ENCODE results near the gene BTBD19.
"Not testable (repeated sequence)": the region's sequence is repeated elsewhere in the genome, so short reads cannot be mapped to it uniquely, and the experiment has no call there.

BTBD19 gene

GRCh38 chr1:44812822-44813543 lies 4.7 kb downstream of the BTBD19 start:
- no peak overlapping the region for H3K4me3 ChIP-seq (ENCODE audit: low read length)
- H3K36me3 ChIP-seq (ENCODE audit: control insufficient read depth, insufficient read depth, low read length, severe bottlenecking): no peaks in the 10 kb centered on the region
- DNase-seq (ENCODE audit: low read depth): no peak
- H3K27me3 ChIP-seq (replicated peaks; ENCODE audit: control insufficient read depth, insufficient read depth, low read length): no peaks in the 10 kb centered on the region
- H3K9me3 ChIP-seq (ENCODE audit: control insufficient read depth, low read length): no peaks in the 10 kb centered on the region
- peaks cover 52% of the 10 kb centered on the region for H3K4me1 ChIP-seq (ENCODE audit: control insufficient read depth, insufficient read depth, low read length)
- H3K9ac ChIP-seq (ENCODE audit: low read length): peak overlapping the region; percentile 85

DNA sequence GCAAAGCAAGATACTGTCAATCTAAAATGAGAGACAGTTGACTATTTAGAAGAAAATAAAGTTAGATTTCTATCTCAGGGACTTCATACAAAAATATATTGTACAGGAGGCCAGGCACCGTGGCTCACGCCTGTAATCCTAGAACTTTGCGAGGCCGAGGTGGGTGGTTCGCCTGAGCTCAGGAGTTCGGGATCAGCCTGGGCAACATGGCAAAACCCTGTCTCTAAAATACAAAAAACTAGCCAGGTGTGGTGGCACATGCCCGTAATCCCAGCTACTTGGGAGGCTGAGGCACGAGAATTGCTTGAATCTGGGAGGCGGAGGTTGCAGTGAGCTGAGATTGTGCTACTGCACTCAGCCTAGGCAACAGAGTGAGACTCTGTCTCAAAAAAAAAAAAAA lies 7.6 kb downstream of the BTBD19 start:
- not testable (repeated sequence) for H3K4me3 ChIP-seq (ENCODE audit: low read length); H3K9me3 ChIP-seq (ENCODE audit: control insufficient read depth, low read length); H3K27me3 ChIP-seq (replicated peaks; ENCODE audit: control insufficient read depth, insufficient read depth, low read length); H3K36me3 ChIP-seq (ENCODE audit: control insufficient read depth, insufficient read depth, low read length, severe bottlenecking); DNase-seq (ENCODE audit: low read depth)
- Histone ChIP-seq H3K9ac (ENCODE audit: low read length) (peak overlapping the region; percentile 53), H3K4me1 (ENCODE audit: control insufficient read depth, insufficient read depth, low read length) (peaks cover 38% of the 10 kb centered on the region)

DNA sequence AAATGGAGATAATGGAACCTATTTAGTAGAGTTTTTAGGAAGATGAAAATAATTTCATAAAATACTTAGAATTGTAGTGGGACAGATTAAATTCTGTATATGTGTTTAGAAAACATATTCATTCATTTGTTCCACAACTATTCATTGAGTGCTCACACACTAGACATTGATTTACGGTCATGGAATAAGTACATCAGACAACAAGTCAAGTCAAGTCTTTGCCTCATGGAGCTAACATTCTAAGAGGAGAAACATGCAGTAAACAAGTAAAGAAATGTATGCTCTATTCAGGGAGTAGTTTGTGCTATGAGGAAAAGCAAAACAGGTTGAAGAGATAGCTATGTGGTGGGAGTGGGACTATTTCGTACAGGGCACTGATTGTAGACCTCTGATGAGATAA lies 9.0 kb downstream of the BTBD19 start:
- Histone ChIP-seq H3K4me1 (ENCODE audit: control insufficient read depth, insufficient read depth, low read length) (peaks cover 26% of the 10 kb centered on the region), H3K9me3 (ENCODE audit: control insufficient read depth, low read length) (no peaks in the 10 kb centered on the region), H3K27me3 (replicated peaks; ENCODE audit: control insufficient read depth, insufficient read depth, low read length) (no peaks in the 10 kb centered on the region), H3K4me3 (ENCODE audit: low read length) (no peak overlapping the region), H3K36me3 (ENCODE audit: control insufficient read depth, insufficient read depth, low read length, severe bottlenecking) (no peaks in the 10 kb centered on the region), H3K9ac (ENCODE audit: low read length) (no peak overlapping the region)
- DNase-seq (ENCODE audit: low read depth): no peak

DNA sequence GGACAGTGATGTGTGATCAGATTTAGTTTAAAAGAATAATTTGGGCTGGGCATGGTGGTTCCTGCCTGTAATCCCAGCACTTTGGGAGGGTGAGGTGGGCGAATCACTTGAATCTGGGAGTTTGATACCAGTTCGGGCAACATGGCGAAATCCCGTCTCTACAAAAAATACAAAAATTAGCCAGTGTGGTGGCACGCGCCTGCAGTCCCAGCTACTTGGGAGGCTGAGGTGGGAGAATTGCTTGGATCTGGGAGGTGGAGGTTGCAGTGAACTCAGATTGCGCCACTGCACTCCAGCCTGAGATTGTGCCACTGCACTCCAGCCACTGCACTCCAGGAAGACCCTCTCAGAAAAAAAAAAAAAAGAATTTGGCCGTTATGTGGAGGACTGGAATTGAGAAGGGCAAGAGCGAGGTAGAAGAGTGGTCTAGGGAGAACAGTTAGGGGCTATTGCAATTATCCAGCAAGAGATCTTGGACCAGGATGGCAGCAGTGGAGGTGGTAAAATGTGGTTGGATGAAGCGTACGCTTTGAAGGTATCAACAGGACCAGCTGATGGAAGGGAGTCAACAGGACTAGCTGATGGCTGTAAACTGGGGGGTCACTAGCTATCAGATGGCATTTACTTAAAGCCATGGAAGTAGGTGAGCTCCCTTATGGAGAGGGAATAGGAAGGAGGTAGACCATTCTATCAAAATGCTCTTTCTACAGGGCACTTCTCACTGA lies 9.6 kb downstream of the BTBD19 start:
- Histone ChIP-seq H3K9ac (ENCODE audit: low read length) (no peak overlapping the region), H3K9me3 (ENCODE audit: control insufficient read depth, low read length) (no peaks in the 10 kb centered on the region), H3K4me1 (ENCODE audit: control insufficient read depth, insufficient read depth, low read length) (peaks cover 26% of the 10 kb centered on the region), H3K27me3 (replicated peaks; ENCODE audit: control insufficient read depth, insufficient read depth, low read length) (no peaks in the 10 kb centered on the region), H3K4me3 (ENCODE audit: low read length) (no peak overlapping the region), H3K36me3 (ENCODE audit: control insufficient read depth, insufficient read depth, low read length, severe bottlenecking) (no peaks in the 10 kb centered on the region)
- DNase-seq (ENCODE audit: low read depth): no peak

GRCh38 chr1:44819196-44819607 lies 10.9 kb downstream of the BTBD19 start:
- Histone ChIP-seq H3K9me3 (ENCODE audit: control insufficient read depth, low read length) (no peaks in the 10 kb centered on the region), H3K4me3 (ENCODE audit: low read length) (peak overlapping the region; percentile 82), H3K27me3 (replicated peaks; ENCODE audit: control insufficient read depth, insufficient read depth, low read length) (no peaks in the 10 kb centered on the region), H3K4me1 (ENCODE audit: control insufficient read depth, insufficient read depth, low read length) (peaks cover 26% of the 10 kb centered on the region), H3K9ac (ENCODE audit: low read length) (peak overlapping the region; percentile 97), H3K36me3 (ENCODE audit: control insufficient read depth, insufficient read depth, low read length, severe bottlenecking) (no peaks in the 10 kb centered on the region)
- peak; percentile 75 for DNase-seq (ENCODE audit: low read depth)

- Histone ChIP-seq H3K4me3 (ENCODE audit: low read length) (peak overlapping the region; percentile 82), H3K36me3 (ENCODE audit: control insufficient read depth, insufficient read depth, low read length, severe bottlenecking) (no peaks in the 10 kb centered on the region), H3K9ac (ENCODE audit: low read length) (peak overlapping the region; percentile 97), H3K9me3 (ENCODE audit: control insufficient read depth, low read length) (no peaks in the 10 kb centered on the region), H3K4me1 (ENCODE audit: control insufficient read depth, insufficient read depth, low read length) (peaks cover 26% of the 10 kb centered on the region), H3K27me3 (replicated peaks; ENCODE audit: control insufficient read depth, insufficient read depth, low read length) (no peaks in the 10 kb centered on the region)
- peak; percentile 90 for DNase-seq (ENCODE audit: low read depth)
Measured at GRCh38 chr1:44819608-44820327, 11.4 kb downstream of the BTBD19 start.

- no peaks in the 10 kb centered on the region for H3K9me3 ChIP-seq (ENCODE audit: control insufficient read depth, low read length)
- peak overlapping the region; percentile 97 for H3K9ac ChIP-seq (ENCODE audit: low read length)
- DNase-seq (ENCODE audit: low read depth): no peak
- H3K27me3 ChIP-seq (replicated peaks; ENCODE audit: control insufficient read depth, insufficient read depth, low read length): no peaks in the 10 kb centered on the region
- H3K4me3 ChIP-seq (ENCODE audit: low read length): peak overlapping the region; percentile 82
- peaks cover 18% of the 10 kb centered on the region for H3K4me1 ChIP-seq (ENCODE audit: control insufficient read depth, insufficient read depth, low read length)
- no peaks in the 10 kb centered on the region for H3K36me3 ChIP-seq (ENCODE audit: control insufficient read depth, insufficient read depth, low read length, severe bottlenecking)
Measured at GRCh38 chr1:44820328-44821239, 12.3 kb downstream of the BTBD19 start.

- Histone ChIP-seq H3K4me1 (ENCODE audit: control insufficient read depth, insufficient read depth, low read length) (peaks cover 16% of the 10 kb centered on the region), H3K9ac (ENCODE audit: low read length) (no peak overlapping the region), H3K27me3 (replicated peaks; ENCODE audit: control insufficient read depth, insufficient read depth, low read length) (no peaks in the 10 kb centered on the region), H3K9me3 (ENCODE audit: control insufficient read depth, low read length) (no peaks in the 10 kb centered on the region), H3K36me3 (ENCODE audit: control insufficient read depth, insufficient read depth, low read length, severe bottlenecking) (no peaks in the 10 kb centered on the region), H3K4me3 (ENCODE audit: low read length) (no peak overlapping the region)
- no peak for DNase-seq (ENCODE audit: low read depth)
Measured at GRCh38 chr1:44821240-44821715, 13.0 kb downstream of the BTBD19 start.

DNA sequence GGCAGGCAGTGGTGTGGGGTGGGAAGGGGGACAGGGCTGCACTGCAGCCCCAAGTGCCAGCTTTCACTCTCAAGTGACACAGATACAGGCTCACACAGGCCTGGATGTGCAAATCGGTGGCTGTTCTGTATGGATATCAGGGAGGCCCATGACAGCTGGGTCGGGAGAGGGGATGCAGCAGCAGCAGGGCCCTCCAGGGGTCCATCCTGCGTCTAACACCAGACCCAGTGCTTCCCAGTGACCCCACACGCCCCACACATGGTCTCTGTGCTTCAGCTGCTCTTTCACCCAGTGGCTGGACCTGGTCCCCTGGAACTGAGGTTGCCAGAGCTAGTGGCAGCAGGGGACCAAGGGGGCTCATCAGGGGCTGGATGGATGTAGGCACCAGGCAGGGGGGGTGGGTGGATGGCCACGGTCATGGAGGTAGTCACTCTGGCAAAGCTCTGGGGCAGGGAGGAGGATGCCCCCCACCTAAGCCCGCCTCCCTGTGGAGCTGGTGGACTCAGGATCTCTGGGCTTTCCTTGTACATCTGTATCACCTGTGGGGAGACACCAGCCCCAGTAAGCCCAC lies 13.9 kb downstream of the BTBD19 start:
- H3K36me3 ChIP-seq (ENCODE audit: control insufficient read depth, insufficient read depth, low read length, severe bottlenecking): no peaks in the 10 kb centered on the region
- DNase-seq (ENCODE audit: low read depth): no peak
- no peaks in the 10 kb centered on the region for H3K9me3 ChIP-seq (ENCODE audit: control insufficient read depth, low read length)
- H3K27me3 ChIP-seq (replicated peaks; ENCODE audit: control insufficient read depth, insufficient read depth, low read length): no peaks in the 10 kb centered on the region
- H3K9ac ChIP-seq (ENCODE audit: low read length): no peak overlapping the region
- H3K4me1 ChIP-seq (ENCODE audit: control insufficient read depth, insufficient read depth, low read length): peaks cover 19% of the 10 kb centered on the region
- H3K4me3 ChIP-seq (ENCODE audit: low read length): no peak overlapping the region

DNA sequence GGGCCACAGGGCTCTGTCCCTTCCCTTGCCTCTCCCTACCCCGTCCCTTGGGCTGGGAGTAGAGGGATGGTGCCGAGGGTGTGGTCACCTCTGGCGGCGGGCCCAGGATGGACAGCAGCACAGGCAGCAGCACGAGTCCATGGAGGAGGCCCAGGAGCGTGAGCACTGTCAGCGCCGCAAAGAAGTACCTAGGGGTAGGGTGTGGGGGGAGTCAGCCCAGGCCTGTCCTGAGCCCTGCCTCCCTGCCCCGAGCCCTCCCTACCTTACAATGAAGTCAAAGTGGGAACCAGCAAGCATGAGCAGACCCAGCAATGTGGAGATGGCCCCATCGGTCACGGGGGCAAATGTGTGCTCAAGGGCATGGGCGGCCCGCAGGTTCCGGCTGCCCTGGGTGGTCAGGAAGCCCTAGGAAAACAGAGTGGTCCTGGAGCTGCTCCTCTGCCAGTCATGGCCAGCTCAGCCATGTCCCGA lies 14.7 kb downstream of the BTBD19 start:
- H3K36me3 ChIP-seq (ENCODE audit: control insufficient read depth, insufficient read depth, low read length, severe bottlenecking): no peaks in the 10 kb centered on the region
- peaks cover 19% of the 10 kb centered on the region for H3K4me1 ChIP-seq (ENCODE audit: control insufficient read depth, insufficient read depth, low read length)
- no peaks in the 10 kb centered on the region for H3K9me3 ChIP-seq (ENCODE audit: control insufficient read depth, low read length)
- DNase-seq (ENCODE audit: low read depth): no peak
- H3K27me3 ChIP-seq (replicated peaks; ENCODE audit: control insufficient read depth, insufficient read depth, low read length): no peaks in the 10 kb centered on the region
- no peak overlapping the region for H3K4me3 ChIP-seq (ENCODE audit: low read length)
- H3K9ac ChIP-seq (ENCODE audit: low read length): no peak overlapping the region

Measured in adipocyte (in vitro differentiated cells).